Ishikawa (cell line): ENCODE results near the gene ATP13A1.

ENCODE experiments used
- CEBPB ChIP-seq: IDR thresholded peaks from 2 replicates; pipeline ENCODE4 v1.6.1; 2012
- CREB1 ChIP-seq: IDR thresholded peaks from 2 replicates; pipeline ENCODE4 v1.6.1; 2012; ENCODE audit warnings: low read depth
- EGR1 ChIP-seq: IDR thresholded peaks from 2 replicates; pipeline ENCODE4 v1.6.1; 2012
- EP300 ChIP-seq: IDR thresholded peaks from 2 replicates; pipeline ENCODE4 v1.6.1; 2012; ENCODE audit warnings: borderline replicate concordance
- FOXM1 ChIP-seq: IDR thresholded peaks from 2 replicates; pipeline ENCODE4 v1.6.1; 2012; ENCODE audit warnings: low read depth, borderline replicate concordance
- MAX ChIP-seq: IDR thresholded peaks from 2 replicates; pipeline ENCODE4 v1.6.1; 2012
- NFIC ChIP-seq: IDR thresholded peaks from 2 replicates; pipeline ENCODE4 v1.6.1; 2012
- RAD21 ChIP-seq: IDR thresholded peaks from 2 replicates; pipeline ENCODE4 v1.6.1; 2012; ENCODE audit warnings: low read depth
- REST ChIP-seq: IDR thresholded peaks from 2 replicates; pipeline ENCODE4 v1.6.1; 2012; ENCODE audit warnings: low read depth, mild to moderate bottlenecking
- TAF1 ChIP-seq: IDR thresholded peaks from 2 replicates; pipeline ENCODE4 v1.6.1; 2012; ENCODE audit warnings: low read depth, mild to moderate bottlenecking
- TCF12 ChIP-seq: IDR thresholded peaks from 2 replicates; pipeline ENCODE4 v1.6.1; 2012; ENCODE audit warnings: low read depth
- TEAD4 ChIP-seq: IDR thresholded peaks from 2 replicates; pipeline ENCODE4 v1.6.1; 2012
- USF1 ChIP-seq: IDR thresholded peaks from 2 replicates; pipeline ENCODE4 v1.6.1; 2012
- YY1 ChIP-seq: IDR thresholded peaks from 2 replicates; pipeline ENCODE4 v1.6.1; 2012; ENCODE audit warnings: low read depth
- ZBTB7A ChIP-seq: IDR thresholded peaks from 2 replicates; pipeline ENCODE4 v1.6.1; 2012; ENCODE audit warnings: low read depth

Gene ATP13A1

GRCh38 chr19:19672816-19673215 is 9.3 kb upstream of the ATP13A1 start:
- TF ChIP-seq RAD21 = no peak
- no peak for TF ChIP-seq CREB1
- TF ChIP-seq TCF12 = no peak

GRCh38 chr19:19670070-19670551 is 6.6 kb upstream of the ATP13A1 start:
- TF ChIP-seq TAF1 (no peak), CREB1 (no peak), TEAD4 (no peak), FOXM1 (no peak), YY1 (no peak), MAX (no peak)

GRCh38 chr19:19668230-19669012 is 4.9 kb upstream of the ATP13A1 start, which contains the start of gene ZNF101:
Gene ZNF101, plus strand, starts transcription at chr19:19668839. Its CDS starts 125 bp downstream, at chr19:19668964.
- TF ChIP-seq USF1 (no peak; the same call in 1 of the 2 replicates), CREB1 (no peak; the same call in 1 of the 2 replicates), TEAD4 (no peak), NFIC (no peak), MAX (peak; percentile 52; the same call in 1 of the 2 replicates), TAF1 (peak; percentile 76), YY1 (no peak), EGR1 (no peak), ZBTB7A (peak; percentile 34)

GRCh38 chr19:19662871-19663255 is 613 bp downstream of the ATP13A1 start:
- no peak for TF ChIP-seq YY1
- no peak for TF ChIP-seq REST
- TF ChIP-seq TAF1 = no peak
- no peak for TF ChIP-seq NFIC
- TF ChIP-seq CREB1 = no peak
- TF ChIP-seq EP300 = no peak
- no peak for TF ChIP-seq TCF12
- no peak for TF ChIP-seq ZBTB7A
- no peak for TF ChIP-seq CEBPB
- TF ChIP-seq FOXM1 = no peak
- no peak for TF ChIP-seq TEAD4
- TF ChIP-seq USF1 = no peak
- no peak for TF ChIP-seq MAX
- no peak for TF ChIP-seq EGR1
- TF ChIP-seq RAD21 = no peak

- TF ChIP-seq TCF12 (no peak), YY1 (no peak), FOXM1 (no peak), TAF1 (no peak), CEBPB (no peak), TEAD4 (no peak), MAX (no peak), REST (no peak), USF1 (no peak), EGR1 (no peak), CREB1 (no peak), RAD21 (no peak)
Measured at GRCh38 chr19:19662344-19662743, 1.1 kb downstream of the ATP13A1 start.
